ENCODE data around the gene GALNT2.

GALNT2 gene

DNA sequence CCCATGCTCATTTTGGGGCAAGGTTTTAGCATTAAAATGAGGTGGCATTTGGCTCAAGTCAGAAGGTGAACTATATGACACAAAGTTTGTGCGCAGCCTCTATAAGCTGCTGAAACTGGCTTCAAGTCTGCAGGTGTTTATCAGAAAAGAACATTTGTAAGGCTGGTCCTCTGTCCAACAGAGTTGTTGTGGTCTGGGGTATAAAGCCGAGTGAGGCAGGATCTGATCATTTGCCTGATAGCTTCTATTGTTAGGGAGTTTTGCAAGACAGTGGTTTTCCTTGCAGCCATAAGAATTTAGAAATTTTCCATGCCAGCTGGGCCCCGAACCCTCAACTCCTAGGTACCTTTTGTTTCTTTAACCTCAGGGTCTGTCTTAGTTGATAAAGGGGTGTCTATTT is 228.3 kb downstream of the GALNT2 start:
- no peak overlapping the region for H2AFZ ChIP-seq (ENCODE audit: low read depth, low read length)
- TF ChIP-seq EZH2 (IDR thresholded peaks at IDR 0.05; ENCODE audit: borderline replicate concordance, low read depth, low read length, severe bottlenecking) = no peak
- TF ChIP-seq, protein P1, sequence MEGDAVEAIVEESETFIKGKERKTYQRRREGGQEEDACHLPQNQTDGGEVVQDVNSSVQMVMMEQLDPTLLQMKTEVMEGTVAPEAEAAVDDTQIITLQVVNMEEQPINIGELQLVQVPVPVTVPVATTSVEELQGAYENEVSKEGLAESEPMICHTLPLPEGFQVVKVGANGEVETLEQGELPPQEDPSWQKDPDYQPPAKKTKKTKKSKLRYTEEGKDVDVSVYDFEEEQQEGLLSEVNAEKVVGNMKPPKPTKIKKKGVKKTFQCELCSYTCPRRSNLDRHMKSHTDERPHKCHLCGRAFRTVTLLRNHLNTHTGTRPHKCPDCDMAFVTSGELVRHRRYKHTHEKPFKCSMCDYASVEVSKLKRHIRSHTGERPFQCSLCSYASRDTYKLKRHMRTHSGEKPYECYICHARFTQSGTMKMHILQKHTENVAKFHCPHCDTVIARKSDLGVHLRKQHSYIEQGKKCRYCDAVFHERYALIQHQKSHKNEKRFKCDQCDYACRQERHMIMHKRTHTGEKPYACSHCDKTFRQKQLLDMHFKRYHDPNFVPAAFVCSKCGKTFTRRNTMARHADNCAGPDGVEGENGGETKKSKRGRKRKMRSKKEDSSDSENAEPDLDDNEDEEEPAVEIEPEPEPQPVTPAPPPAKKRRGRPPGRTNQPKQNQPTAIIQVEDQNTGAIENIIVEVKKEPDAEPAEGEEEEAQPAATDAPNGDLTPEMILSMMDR (IDR thresholded peaks at IDR 0.05; ENCODE audit: borderline replicate concordance, extremely low read depth, low read length, poor library complexity, severe bottlenecking) = no peak

DNA sequence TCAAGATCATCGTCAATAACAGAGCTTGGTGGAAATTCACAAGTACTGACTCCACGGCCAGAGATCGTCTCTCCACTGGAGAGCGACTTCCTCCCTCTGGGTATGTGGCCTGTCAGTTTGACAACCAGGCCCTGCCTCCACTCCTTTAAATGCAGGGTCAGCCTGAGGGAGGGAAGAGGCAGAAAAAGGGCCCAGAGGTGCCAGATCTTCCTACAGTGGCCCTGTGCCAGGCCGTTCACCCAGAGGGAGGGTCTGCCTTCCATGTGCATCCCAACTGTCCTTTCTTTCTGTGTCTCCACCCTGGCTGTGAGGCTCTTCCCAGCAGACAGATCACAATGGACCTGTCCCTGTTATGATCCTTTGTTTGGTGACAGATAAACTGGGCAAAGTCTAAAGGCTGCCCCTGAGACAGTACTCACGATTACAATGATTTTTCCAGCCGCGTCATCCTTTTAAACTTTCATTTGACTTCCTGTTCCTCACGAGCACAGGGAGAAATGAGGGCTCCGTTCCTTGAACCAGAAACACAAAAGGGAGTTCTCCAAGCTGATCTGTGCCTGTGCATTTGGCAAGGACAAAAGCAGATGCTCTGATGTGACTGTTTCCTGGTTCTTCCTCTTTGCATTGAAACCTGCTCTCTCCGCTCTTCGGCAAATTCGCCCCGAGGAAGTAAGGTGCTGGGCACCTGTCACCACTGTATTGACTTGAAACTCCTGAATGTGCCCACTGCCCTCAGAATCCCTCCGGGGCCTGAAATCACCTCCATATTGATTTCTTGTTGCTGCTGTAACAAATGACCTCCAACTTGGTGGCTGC is 232.4 kb downstream of the GALNT2 start:
- Histone ChIP-seq H3K4me3 (ENCODE audit: low read depth in 1 of 2, low read length in 2 of 2) (no peak overlapping the region), H3K4me1 (ENCODE audit: insufficient read depth, low read length) (no peaks in the 10 kb centered on the region), H3K4me2 (ENCODE audit: insufficient read depth, low read length) (no peak overlapping the region), H3K79me2 (ENCODE audit: insufficient read depth, low read length) (no peaks in the 10 kb centered on the region), H3K36me3 (ENCODE audit: insufficient read depth, low read length) (no peaks in the 10 kb centered on the region), H3K27me3 (ENCODE audit: insufficient read depth, low read length, poor library complexity) (no peaks in the 10 kb centered on the region), H3K9me3 (ENCODE audit: insufficient read depth, low read length, severe bottlenecking) (no peaks in the 10 kb centered on the region), H3K27ac (ENCODE audit: low read length) (no peak overlapping the region), H4K20me1 (ENCODE audit: insufficient read depth, low read length) (no peaks in the 10 kb centered on the region), H3K9ac (ENCODE audit: low read depth, low read length) (no peak overlapping the region), H2AFZ (ENCODE audit: low read depth, low read length) (no peak overlapping the region)
- no peak for DNase-seq
- TF ChIP-seq, protein P1 (IDR thresholded peaks at IDR 0.05; ENCODE audit: borderline replicate concordance, extremely low read depth, low read length, poor library complexity, severe bottlenecking) = no peak
- TF ChIP-seq EZH2 (IDR thresholded peaks at IDR 0.05; ENCODE audit: borderline replicate concordance, low read depth, low read length, severe bottlenecking) = no peak
- ATAC-seq (ENCODE audit: insufficient read depth, low read depth) = no peak

More for the DNA sequence above, 228.3 kb downstream of the GALNT2 start:
- no peaks in the 10 kb centered on the region for H3K36me3 ChIP-seq (ENCODE audit: insufficient read depth, low read length)
- no peaks in the 10 kb centered on the region for H3K79me2 ChIP-seq (ENCODE audit: insufficient read depth, low read length)
- peaks cover 3% of the 10 kb centered on the region for H3K27me3 ChIP-seq (ENCODE audit: insufficient read depth, low read length, poor library complexity)
- H3K27ac ChIP-seq (ENCODE audit: low read length) = no peak overlapping the region
- no peak overlapping the region for H3K9ac ChIP-seq (ENCODE audit: low read depth, low read length)
- no peak for DNase-seq
- H4K20me1 ChIP-seq (ENCODE audit: insufficient read depth, low read length) = no peaks in the 10 kb centered on the region
- H3K4me3 ChIP-seq (ENCODE audit: low read depth in 1 of 2, low read length in 2 of 2) = no peak overlapping the region
- H3K4me2 ChIP-seq (ENCODE audit: insufficient read depth, low read length) = no peak overlapping the region
- H3K9me3 ChIP-seq (ENCODE audit: insufficient read depth, low read length, severe bottlenecking) = no peaks in the 10 kb centered on the region
- no peaks in the 10 kb centered on the region for H3K4me1 ChIP-seq (ENCODE audit: insufficient read depth, low read length)
- ATAC-seq (ENCODE audit: insufficient read depth, low read depth) = no peak

DNA sequence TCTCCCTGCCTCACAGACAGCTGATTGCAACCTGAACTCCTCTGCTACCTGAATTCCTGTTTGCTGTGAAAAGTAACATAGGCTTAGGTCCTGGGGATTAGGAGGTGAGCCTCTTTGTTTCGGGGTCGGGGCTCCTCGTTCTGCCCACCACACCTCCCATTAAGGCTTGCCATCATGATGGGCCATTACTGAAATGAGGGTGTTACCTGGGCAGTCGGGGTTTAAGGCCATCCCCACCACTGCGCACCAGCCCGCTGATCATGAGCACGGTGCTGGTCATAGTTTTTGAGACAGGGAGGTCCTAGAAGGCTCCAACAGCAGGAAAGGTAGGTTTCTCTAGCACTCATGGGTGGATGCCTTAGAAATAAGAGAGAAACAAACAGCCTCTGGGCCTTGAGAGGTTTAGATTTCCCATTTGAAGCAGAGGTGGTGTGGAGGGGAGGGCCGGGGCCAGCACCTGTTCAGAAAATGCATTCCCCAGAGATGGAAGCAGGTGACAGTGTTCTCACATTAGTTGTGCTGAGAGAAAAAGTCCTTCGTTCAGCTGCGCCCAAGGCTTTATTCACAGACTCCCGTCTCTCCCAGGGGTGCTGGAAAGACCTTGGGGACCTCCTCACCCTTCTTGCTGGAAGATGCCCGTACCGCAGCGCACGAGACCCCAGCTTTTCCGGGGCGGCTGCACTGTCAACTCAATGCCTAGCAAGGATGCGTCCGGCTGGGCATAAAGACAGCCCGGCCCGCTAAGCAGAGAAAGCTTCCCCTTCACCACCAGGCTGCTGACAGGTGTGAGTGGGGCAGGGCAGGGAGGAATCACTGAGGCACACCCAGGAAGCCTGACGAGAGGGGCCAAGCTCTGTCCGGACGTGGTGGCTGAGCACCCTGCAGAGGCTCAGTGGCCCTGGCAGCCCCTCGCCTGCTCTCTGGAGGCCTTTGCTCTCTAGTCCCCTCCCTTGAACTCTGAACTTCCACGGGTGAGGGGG is 233.6 kb downstream of the GALNT2 start:
- TF ChIP-seq, protein P1 (IDR thresholded peaks at IDR 0.05; ENCODE audit: borderline replicate concordance, extremely low read depth, low read length, poor library complexity, severe bottlenecking) = no peak
- TF ChIP-seq EZH2 (IDR thresholded peaks at IDR 0.05; ENCODE audit: borderline replicate concordance, low read depth, low read length, severe bottlenecking) = no peak
- Histone ChIP-seq H3K4me3 (ENCODE audit: low read depth in 1 of 2, low read length in 2 of 2) (no peak overlapping the region), H2AFZ (ENCODE audit: low read depth, low read length) (no peak overlapping the region), H3K4me1 (ENCODE audit: insufficient read depth, low read length) (no peaks in the 10 kb centered on the region), H4K20me1 (ENCODE audit: insufficient read depth, low read length) (no peaks in the 10 kb centered on the region), H3K9me3 (ENCODE audit: insufficient read depth, low read length, severe bottlenecking) (no peaks in the 10 kb centered on the region), H3K27me3 (ENCODE audit: insufficient read depth, low read length, poor library complexity) (no peaks in the 10 kb centered on the region), H3K4me2 (ENCODE audit: insufficient read depth, low read length) (no peak overlapping the region), H3K79me2 (ENCODE audit: insufficient read depth, low read length) (no peaks in the 10 kb centered on the region), H3K9ac (ENCODE audit: low read depth, low read length) (no peak overlapping the region), H3K36me3 (ENCODE audit: insufficient read depth, low read length) (no peaks in the 10 kb centered on the region), H3K27ac (ENCODE audit: low read length) (no peak overlapping the region)
- no peak for DNase-seq
- ATAC-seq (ENCODE audit: insufficient read depth, low read depth) = no peak

Data from DND-41 (cell line).